ENCODE results near the gene IL20RB. TPM values are rescaled to one million over a fixed set of nuclear protein-coding genes. Genes with fewer than 3 reads are reported as not detected.

IL20RB gene
- total and polyA plus RNA-seq, 2 of the 13 experiments (the other 11 are each of a cell fraction or from before 2014, with no cell fraction given), result 0.22 to 0.32 TPM

- TF ChIP-seq RBM22 (optimal IDR thresholded peaks at IDR 0.05; ENCODE audit: low read length) (no peak), RXRA (CRISPR knock-in tag; IDR thresholded peaks at IDR 0.05) (0 out of 2 replicates have a peak, but pooled peaks have one; percentile 16), TOPORS (CRISPR knock-in tag; IDR thresholded peaks at IDR 0.05) (no peak), MIER3 (CRISPR knock-in tag; IDR thresholded peaks at IDR 0.05; ENCODE audit: borderline replicate concordance) (no peak), MIXL1 (CRISPR knock-in tag; IDR thresholded peaks at IDR 0.05) (peak; percentile 14; the same call in 1 of the 2 replicates), HOMEZ (CRISPR knock-in tag; IDR thresholded peaks at IDR 0.05; ENCODE audit: low read depth) (no peak), ZNF136 (CRISPR knock-in tag; IDR thresholded peaks at IDR 0.05; ENCODE audit: low read depth) (no peak), ZNF225 (CRISPR knock-in tag; IDR thresholded peaks at IDR 0.05) (no peak), ZNF563 (CRISPR knock-in tag; IDR thresholded peaks at IDR 0.05) (no peak), MAFK (conservative IDR thresholded peaks at IDR 0.05 in 1 of 2, IDR thresholded peaks at IDR 0.05 in 1 of 2; ENCODE audit: low read length in 2 of 2) (no peak), SNAPC5 (CRISPR knock-in tag; IDR thresholded peaks at IDR 0.05; ENCODE audit: borderline replicate concordance) (no peak), ZNF121 (CRISPR knock-in tag; IDR thresholded peaks at IDR 0.05) (0 out of 2 replicates have a peak, but pooled peaks have one; percentile 35), KAT8 (CRISPR knock-in tag; IDR thresholded peaks at IDR 0.05) (0 out of 2 replicates have a peak, but pooled peaks have one; percentile 21), SOX6 (IDR thresholded peaks at IDR 0.05) (no peak), SOX6 (CRISPR knock-in tag; IDR thresholded peaks at IDR 0.05) (peak; percentile 62), ZNF772 (CRISPR knock-in tag; IDR thresholded peaks at IDR 0.05) (peak; percentile 63), SIX4 (CRISPR knock-in tag; IDR thresholded peaks at IDR 0.05) (no peak), SAFB2 (CRISPR knock-in tag; IDR thresholded peaks at IDR 0.05; ENCODE audit: borderline replicate concordance, low read depth) (no peak), MTF1 (CRISPR knock-in tag; IDR thresholded peaks at IDR 0.05) (no peak), REST (IDR thresholded peaks at IDR 0.05; ENCODE audit: borderline replicate concordance in 1 of 2, low read depth in 1 of 2, low read length in 2 of 2) (no peak), DNMT3B (CRISPR knock-in tag; conservative IDR thresholded peaks at IDR 0.05) (0 out of 2 replicates have a peak, but pooled peaks have one; percentile 60), MAFF (IDR thresholded peaks at IDR 0.05; ENCODE audit: low read depth, low read length) (no peak), SRY (CRISPR knock-in tag; IDR thresholded peaks at IDR 0.05) (no peak), MXD3 (CRISPR knock-in tag; IDR thresholded peaks at IDR 0.05) (no peak), AGO2 (optimal IDR thresholded peaks at IDR 0.05; ENCODE audit: low read depth, low read length) (no peak), ZSCAN29 (CRISPR knock-in tag; conservative IDR thresholded peaks at IDR 0.05) (0 out of 2 replicates have a peak, but pooled peaks have one; percentile 50), NFE2L2 (IDR thresholded peaks at IDR 0.05; ENCODE audit: low read length) (no peak)
These were observed 56.3 kb downstream of the IL20RB start (continued) for GRCh38 chr3:137013951-137014688.

Data from HepG2 (cell line).